ENCODE data around the gene NCKAP5.
"Not testable (repeated sequence)": the region's sequence is repeated elsewhere in the genome, so short reads cannot be mapped to it uniquely, and the experiment has no call there.

Gene NCKAP5

GRCh38 chr2:132813422-132813821 is 754.8 kb downstream of the NCKAP5 start:
- no peak for DNase-seq (ENCODE audit: low spot score)
- no peak for TF ChIP-seq CTCF (IDR thresholded peaks at IDR 0.05; ENCODE audit: extremely low read depth, insufficient read depth, missing control alignments)
- in situ Hi-C loops (cut with MboI; ENCODE audit: low pct_unique_long_range_greater_than_20kb, low sequenced_read_pairs, unreplicated experiment) = no loop called here

- no peak for TF ChIP-seq CTCF (IDR thresholded peaks at IDR 0.05; ENCODE audit: extremely low read depth, insufficient read depth, missing control alignments)
- DNase-seq (ENCODE audit: low spot score) = no peak
- in situ Hi-C loops (cut with MboI; ENCODE audit: low pct_unique_long_range_greater_than_20kb, low sequenced_read_pairs, unreplicated experiment) = no loop called here
These were observed 756.9 kb downstream of the NCKAP5 start for GRCh38 chr2:132811148-132811915.

GRCh38 chr2:132809962-132810361 is 758.3 kb downstream of the NCKAP5 start:
- DNase-seq (ENCODE audit: low spot score); in situ Hi-C loops (cut with MboI; ENCODE audit: low pct_unique_long_range_greater_than_20kb, low sequenced_read_pairs, unreplicated experiment): not testable (repeated sequence)

- in situ Hi-C loops (cut with MboI; ENCODE audit: low pct_unique_long_range_greater_than_20kb, low sequenced_read_pairs, unreplicated experiment) = no loop called here
- TF ChIP-seq CTCF (IDR thresholded peaks at IDR 0.05; ENCODE audit: extremely low read depth, insufficient read depth, missing control alignments) = no peak
- DNase-seq (ENCODE audit: low spot score) = no peak
These were observed 764.2 kb downstream of the NCKAP5 start for GRCh38 chr2:132804051-132804450.

GRCh38 chr2:132798341-132798740 is 769.9 kb downstream of the NCKAP5 start:
- in situ Hi-C loops (cut with MboI; ENCODE audit: low pct_unique_long_range_greater_than_20kb, low sequenced_read_pairs, unreplicated experiment) = no loop called here

GRCh38 chr2:132797556-132797955 is 770.7 kb downstream of the NCKAP5 start:
- in situ Hi-C loops (cut with MboI; ENCODE audit: low pct_unique_long_range_greater_than_20kb, low sequenced_read_pairs, unreplicated experiment) = no loop called here
- no peak for TF ChIP-seq CTCF (IDR thresholded peaks at IDR 0.05; ENCODE audit: extremely low read depth, insufficient read depth, missing control alignments)
- DNase-seq (ENCODE audit: low spot score) = no peak

More at GRCh38 chr2:132798341-132798740, 769.9 kb downstream of the NCKAP5 start:
- no peak for TF ChIP-seq CTCF (IDR thresholded peaks at IDR 0.05; ENCODE audit: extremely low read depth, insufficient read depth, missing control alignments)
- no peak for DNase-seq (ENCODE audit: low spot score)

- in situ Hi-C loops (cut with MboI; ENCODE audit: low pct_unique_long_range_greater_than_20kb, low sequenced_read_pairs, unreplicated experiment) = no loop called here
- TF ChIP-seq CTCF (IDR thresholded peaks at IDR 0.05; ENCODE audit: extremely low read depth, insufficient read depth, missing control alignments) = no peak
- no peak for DNase-seq (ENCODE audit: low spot score)
These were observed 771.2 kb downstream of the NCKAP5 start for GRCh38 chr2:132797071-132797470.
